ENCODE results near the gene PSMA3. TPM values are rescaled to one million over a fixed set of nuclear protein-coding genes. Genes with fewer than 3 reads are reported as not detected.
"Not testable (repeated sequence)": the region's sequence is repeated elsewhere in the genome, so short reads cannot be mapped to it uniquely, and the experiment has no call there.

The PSMA3 gene
- total RNA-seq, 2 donors from 2014 or later = 116 to 182 TPM

- Histone ChIP-seq H3K9ac (ENCODE audit: low read depth in 2 of 2, low read length in 2 of 2) (no peak overlapping the region), H3K4me3 (no peak overlapping the region), H3K27ac (no peak overlapping the region), H3K36me3 (peaks cover 7% of the 10 kb centered on the region), H3K9me3 (no peaks in the 10 kb centered on the region), H3K4me1 (no peaks in the 10 kb centered on the region), H3K27me3 (no peaks in the 10 kb centered on the region)
- DNase-seq = no peak
- intact Hi-C loops (cut with DNase I) = loop anchor here (5.0 kb wide), 1 partner anchor 48 kb away; the partner anchor contains the start of gene ARID4A
- no peak for TF ChIP-seq CTCF (IDR thresholded peaks at IDR 0.05)
Observed at GRCh38 chr14:58249611-58250010, 5.0 kb downstream of the PSMA3 start.

- TF ChIP-seq CTCF (IDR thresholded peaks at IDR 0.05) = no peak
- no peak overlapping the region for H3K27ac ChIP-seq
- intact Hi-C loops (cut with DNase I) = no loop called here
- H3K27me3 ChIP-seq = no peaks in the 10 kb centered on the region
- H3K4me1 ChIP-seq = no peaks in the 10 kb centered on the region
- no peak for DNase-seq
- no peaks in the 10 kb centered on the region for H3K9me3 ChIP-seq
- no peak overlapping the region for H3K9ac ChIP-seq (ENCODE audit: low read depth in 2 of 2, low read length in 2 of 2)
- H3K36me3 ChIP-seq = no peaks in the 10 kb centered on the region
- H3K4me3 ChIP-seq = no peak overlapping the region
Observed at GRCh38 chr14:58258156-58258555, 13.5 kb downstream of the PSMA3 start.

GRCh38 chr14:58262005-58262404 lies 17.4 kb downstream of the PSMA3 start:
- intact Hi-C loops (cut with DNase I) = loop anchor here (5.0 kb wide), 1 partner anchor 45 kb away; no protein-coding TSS in a partner anchor
- H3K9me3 ChIP-seq; DNase-seq; H3K27ac ChIP-seq; H3K4me1 ChIP-seq; H3K9ac ChIP-seq (ENCODE audit: low read depth in 2 of 2, low read length in 2 of 2); H3K4me3 ChIP-seq; H3K27me3 ChIP-seq: not testable (repeated sequence)
- peaks cover 10% of the 10 kb centered on the region for H3K36me3 ChIP-seq

- Histone ChIP-seq H3K9ac (ENCODE audit: low read depth in 2 of 2, low read length in 2 of 2) (no peak overlapping the region), H3K9me3 (no peaks in the 10 kb centered on the region), H3K4me1 (no peaks in the 10 kb centered on the region), H3K27me3 (no peaks in the 10 kb centered on the region), H3K27ac (no peak overlapping the region), H3K4me3 (no peak overlapping the region), H3K36me3 (peaks cover 16% of the 10 kb centered on the region)
- TF ChIP-seq CTCF (IDR thresholded peaks at IDR 0.05) = no peak
- intact Hi-C loops (cut with DNase I) = no loop called here
- DNase-seq = no peak
Observed at GRCh38 chr14:58265401-58265800, 20.8 kb downstream of the PSMA3 start.

GRCh38 chr14:58270628-58271027 lies 26.0 kb downstream of the PSMA3 start:
- no peak overlapping the region for H3K4me3 ChIP-seq
- H3K36me3 ChIP-seq = peaks cover 9% of the 10 kb centered on the region
- H3K27ac ChIP-seq = no peak overlapping the region
- no peak for DNase-seq
- H3K27me3 ChIP-seq = no peaks in the 10 kb centered on the region
- no peak for TF ChIP-seq CTCF (IDR thresholded peaks at IDR 0.05)
- H3K9me3 ChIP-seq = no peaks in the 10 kb centered on the region
- H3K4me1 ChIP-seq = no peaks in the 10 kb centered on the region
- H3K9ac ChIP-seq (ENCODE audit: low read depth in 2 of 2, low read length in 2 of 2) = no peak overlapping the region
- intact Hi-C loops (cut with DNase I) = no loop called here

- intact Hi-C loops (cut with DNase I) = no loop called here
- H3K27me3 ChIP-seq = no peaks in the 10 kb centered on the region
- no peak overlapping the region for H3K4me3 ChIP-seq
- no peak overlapping the region for H3K27ac ChIP-seq
- DNase-seq = peak; percentile 36
- H3K9me3 ChIP-seq = no peaks in the 10 kb centered on the region
- H3K4me1 ChIP-seq = no peaks in the 10 kb centered on the region
- H3K9ac ChIP-seq (ENCODE audit: low read depth in 2 of 2, low read length in 2 of 2) = no peak overlapping the region
- peaks cover 6% of the 10 kb centered on the region for H3K36me3 ChIP-seq
- peak; percentile 13 for TF ChIP-seq CTCF (IDR thresholded peaks at IDR 0.05)
Observed at GRCh38 chr14:58272588-58273372, 28.1 kb downstream of the PSMA3 start.
